NCI-H1417 treated with DMSO at 0.1 percent for 48 hours (cell line): ENCODE measurements around the gene PHLPP1.

Experiments used
- DNase-seq: peaks from one replicate; lab custom pipeline; 2025; lab: John Stamatoyannopoulos, UW

Gene PHLPP1

DNA sequence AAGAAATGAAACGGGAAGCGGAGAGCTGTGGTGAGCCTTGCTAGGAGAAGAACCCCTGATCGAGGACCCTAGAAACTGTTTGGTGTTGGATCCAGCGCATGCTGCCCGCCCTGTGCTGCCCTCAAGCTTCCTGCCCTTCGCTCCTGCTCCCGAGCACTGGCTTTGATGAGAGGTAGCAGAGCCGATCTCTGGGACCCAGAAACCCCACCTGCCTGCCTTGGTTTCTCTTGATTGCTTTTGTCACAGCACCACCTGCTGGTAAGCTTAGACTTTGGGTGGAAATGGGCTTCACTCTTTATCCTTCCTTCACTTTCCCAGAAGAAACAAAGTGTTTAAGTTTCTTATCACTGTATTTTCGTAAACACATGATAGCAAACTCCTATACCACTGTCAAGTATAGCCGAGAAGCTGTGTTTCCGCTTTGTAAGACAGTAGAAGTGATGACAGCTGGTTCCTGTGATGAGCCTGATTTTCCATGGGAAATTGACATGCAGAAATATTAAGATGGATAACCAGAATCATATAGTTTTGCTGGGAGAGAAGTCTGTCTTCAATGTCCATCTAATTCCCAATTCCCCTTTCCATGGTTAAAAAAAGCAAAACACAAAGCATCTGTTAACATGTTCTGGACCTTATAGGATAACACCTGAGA lies 267.4 kb downstream of the PHLPP1 start:
- DNase-seq = peak; percentile 18

DNA sequence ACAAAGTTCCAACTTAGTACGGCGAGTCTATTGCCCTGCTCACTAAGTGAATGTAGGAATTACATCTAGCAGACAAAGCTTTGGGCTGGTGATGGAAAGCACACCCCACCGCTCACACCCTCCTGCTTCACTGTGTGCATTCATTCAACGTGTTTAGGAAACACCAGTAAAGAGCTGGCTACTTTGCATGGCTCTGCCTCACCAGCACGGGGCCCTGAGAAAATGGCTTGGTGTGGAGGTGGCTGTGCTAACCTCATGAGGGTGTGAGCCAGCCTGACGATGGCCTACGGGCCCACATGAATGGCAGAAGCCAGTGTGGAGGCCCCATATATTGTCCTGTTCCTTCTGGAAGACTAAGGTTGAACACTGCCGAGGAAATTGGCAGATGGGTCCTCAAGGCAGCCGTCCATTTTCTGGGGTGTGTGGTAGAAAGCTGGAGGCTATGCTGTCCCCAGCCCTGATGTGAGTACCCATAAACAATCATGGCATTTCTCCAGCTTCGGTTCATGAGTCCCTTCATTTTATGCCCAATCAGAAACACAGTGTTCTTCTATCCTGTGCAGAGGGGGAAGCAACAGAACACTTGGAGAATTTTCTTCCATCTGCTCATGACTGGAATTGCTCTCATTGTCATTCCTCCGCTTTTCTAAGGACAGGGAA lies 269.4 kb downstream of the PHLPP1 start:
- DNase-seq = no peak

DNA sequence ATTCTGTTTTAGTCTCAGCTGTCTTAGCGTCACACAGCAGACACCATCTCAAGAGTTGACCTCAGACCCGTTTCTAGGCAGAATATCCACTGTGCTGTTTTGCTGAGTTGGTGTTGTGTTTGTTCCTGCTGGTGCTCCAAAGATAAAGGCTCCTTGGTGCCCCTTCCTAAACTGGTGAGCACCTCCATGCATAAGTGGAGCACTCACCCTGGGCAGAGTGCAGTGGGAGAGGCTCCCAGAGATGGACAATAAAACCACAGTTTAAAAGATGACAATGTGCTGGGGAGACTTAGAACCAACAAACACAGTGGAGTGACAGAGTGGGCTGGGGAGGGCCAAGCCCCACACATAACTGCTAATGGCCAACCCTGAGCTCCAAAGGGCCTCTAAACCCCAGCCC lies 271.1 kb downstream of the PHLPP1 start:
- no peak for DNase-seq

DNA sequence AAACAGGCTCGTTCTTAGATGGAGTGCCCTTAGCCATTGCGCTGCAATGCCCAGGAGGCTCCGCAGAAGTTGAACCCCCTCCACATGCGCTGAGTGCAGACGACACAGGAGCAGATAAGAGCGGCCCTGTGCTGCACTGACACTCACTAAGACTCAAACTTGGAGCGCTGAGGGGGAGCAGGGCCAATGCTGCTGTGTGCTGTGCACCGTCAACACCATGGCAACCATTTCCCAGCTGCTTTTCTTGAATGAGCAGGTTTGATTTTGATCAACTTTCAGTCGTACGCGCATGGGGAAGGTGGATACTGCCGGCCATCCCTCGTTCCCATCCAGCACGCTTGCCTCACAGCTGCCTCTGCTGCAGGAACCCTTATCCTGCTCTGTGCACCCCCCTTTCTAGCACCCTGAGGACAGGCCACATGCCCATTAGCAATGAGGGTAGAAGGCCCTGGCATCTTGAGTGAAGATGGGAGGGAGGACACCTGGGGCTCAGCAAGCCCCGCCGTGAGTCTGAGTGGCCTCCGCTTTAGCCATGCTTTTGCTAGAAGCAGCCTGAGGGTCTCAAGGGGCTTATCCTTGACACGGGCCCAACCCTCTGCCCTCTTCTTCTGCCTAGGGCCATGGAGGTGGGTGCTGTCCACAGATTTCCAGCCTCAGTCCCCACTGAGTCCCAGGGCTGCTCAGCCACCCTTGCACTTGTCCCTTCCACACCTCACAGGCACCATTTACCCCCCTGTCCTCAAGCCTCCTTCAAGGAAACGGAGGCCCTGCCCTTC lies 271.9 kb downstream of the PHLPP1 start:
- no peak for DNase-seq

DNA sequence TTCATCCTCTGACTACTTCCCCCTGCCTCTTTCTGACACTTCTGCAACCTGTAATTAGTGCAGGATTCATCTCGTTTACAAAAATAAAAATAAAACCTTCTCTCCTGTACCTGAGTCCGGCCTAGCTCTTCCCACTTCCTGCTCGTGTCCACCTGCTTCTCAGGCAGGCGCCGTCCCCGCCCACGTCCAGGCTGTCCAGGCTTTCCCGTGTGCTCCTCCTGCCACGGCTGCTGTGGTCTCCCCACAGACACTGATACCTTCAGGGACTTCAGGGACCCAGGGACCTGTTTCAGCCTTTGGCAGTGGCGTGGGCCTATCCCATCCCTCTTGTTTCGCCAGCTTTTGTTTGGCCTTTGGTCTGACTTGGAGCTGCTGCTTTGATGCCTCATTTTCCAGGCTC lies 272.5 kb downstream of the PHLPP1 start:
- no peak for DNase-seq

DNA sequence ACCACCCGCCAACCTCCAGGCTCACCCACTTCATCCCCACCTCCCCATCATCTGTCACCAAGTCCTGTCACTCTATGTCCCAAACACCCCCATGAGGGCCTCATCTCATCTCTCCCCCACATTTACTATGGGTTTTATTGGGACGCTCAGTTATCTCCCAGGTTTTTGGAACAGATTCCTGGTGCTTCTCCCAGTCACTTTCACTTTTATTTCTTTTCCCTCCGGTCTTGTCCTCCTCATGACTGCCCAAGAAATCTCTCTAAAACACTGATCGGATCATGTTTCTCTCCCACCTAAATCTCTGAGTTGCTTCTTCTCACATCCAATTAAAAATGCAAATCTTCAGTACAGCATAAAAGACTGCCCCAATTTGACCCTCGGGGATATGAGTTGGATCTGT lies 273.1 kb downstream of the PHLPP1 start:
- no peak for DNase-seq

DNA sequence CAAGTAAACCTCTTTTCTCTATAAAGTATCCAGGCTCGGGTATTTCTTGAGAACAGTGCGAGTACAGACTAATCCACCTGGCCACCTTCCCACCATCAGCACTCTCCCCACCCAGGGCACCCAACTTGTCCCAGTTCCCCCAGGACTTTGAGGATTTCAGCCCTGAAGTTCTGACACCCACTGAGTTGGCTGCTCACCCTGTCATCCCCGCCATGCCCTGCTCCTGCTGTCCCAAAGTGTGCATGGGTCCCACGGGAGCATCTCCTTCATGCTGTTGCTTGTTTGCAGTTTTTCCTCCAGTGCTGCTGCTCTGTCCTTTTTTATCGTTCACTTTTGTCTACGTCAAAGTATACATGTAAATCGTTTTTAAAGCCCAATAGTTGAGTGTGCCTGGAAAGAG lies 273.9 kb downstream of the PHLPP1 start:
- no peak for DNase-seq

DNA sequence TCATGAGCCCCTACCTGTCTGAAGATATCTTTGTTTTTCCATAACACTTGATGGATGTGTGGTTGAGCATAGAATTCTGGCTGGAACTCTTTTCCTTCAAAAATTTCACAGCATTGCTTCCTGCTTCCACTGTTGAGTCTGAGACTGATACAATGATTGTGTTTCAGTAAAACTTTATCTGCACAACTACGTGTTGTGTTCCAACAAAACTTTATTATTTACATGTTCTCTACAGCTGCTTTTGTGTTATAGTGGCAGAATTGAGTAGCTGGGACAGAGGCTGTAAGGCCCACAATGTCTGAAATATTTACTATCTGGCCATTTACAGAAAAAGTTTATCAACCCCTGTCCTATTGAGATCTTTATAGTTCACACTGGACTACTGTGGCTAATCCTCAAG lies 275.3 kb downstream of the PHLPP1 start:
- no peak for DNase-seq

DNA sequence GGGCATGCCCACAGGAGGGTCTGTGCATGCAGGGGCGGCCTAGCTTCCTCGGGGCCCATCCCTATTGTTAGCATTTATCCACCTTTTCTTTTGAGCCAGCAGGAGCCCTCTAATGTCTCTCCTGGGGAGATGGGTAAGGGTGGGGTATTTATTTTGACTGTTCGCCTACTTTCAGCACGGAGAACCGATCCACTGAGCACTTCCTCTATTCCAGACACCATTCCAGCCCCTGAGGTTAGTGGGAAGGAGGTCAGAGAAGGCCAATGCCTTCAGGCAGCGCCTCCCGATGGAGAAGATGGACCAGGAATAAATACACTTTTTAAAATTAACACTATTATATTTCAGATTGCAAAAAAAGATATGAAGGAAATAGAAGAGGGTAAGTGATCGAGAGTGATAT lies 276.0 kb downstream of the PHLPP1 start:
- DNase-seq = no peak

DNA sequence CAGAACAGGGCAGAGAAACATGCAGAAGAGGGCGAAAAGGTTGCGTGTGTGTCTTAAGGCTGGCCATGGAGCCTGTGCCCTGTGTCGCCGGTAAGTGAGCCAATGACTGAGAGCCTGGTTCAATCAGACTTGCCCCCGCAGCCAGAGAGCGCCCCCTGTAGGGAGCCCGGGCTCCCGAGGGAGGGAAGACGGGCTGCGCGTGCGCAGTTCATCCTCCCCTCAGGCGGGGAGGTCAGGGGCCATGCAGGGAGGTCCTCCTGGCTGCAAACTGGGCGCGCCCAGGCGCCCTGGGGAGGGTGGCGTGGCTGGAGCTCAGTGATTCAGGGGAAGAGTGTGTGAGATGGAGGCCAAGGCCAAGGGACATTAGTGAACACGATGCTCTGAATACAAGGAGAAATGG lies 276.6 kb downstream of the PHLPP1 start:
- no peak for DNase-seq

DNA sequence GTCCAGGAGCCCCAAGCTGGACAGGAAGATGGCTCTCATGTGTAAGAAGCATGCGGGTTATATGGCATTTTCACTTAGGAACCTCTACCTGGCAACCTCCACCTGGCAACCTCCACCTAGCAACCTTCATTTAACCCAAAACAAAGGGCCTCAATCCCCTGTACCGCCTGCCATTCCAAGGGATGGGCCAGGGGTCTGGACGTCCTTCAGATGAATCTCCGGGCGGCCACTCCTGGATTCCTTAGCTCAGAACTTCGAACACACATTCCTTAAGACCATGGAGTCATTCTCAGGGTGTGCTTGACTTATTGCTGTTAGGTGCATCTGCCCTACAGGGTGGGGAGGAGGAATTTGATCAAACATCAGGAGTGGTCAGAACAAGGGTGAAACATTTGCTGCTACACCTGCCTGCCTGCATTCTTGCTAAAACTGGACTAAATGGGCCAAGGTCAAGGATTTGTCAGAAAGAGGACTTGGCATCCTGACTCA lies 277.6 kb downstream of the PHLPP1 start:
- DNase-seq = no peak

DNA sequence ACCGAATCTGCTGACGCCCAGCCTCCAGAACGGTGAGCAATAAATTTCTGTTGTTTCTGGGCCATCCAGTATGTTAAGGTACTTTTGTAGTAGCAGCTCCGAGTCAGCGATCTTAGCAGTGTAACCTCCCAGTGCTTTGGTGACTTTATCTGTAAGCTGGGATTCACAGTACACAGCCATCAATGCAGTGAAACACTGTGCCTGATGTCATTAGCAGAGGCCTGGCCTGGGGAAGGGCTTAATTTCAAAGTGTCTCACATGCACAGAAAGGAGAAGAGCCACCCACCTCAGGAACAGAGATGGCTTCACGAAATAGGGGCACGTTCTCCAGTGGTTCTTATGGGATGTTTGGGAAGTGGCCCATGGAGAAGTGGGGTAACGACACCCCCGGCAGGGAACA lies 281.2 kb downstream of the PHLPP1 start:
- no peak for DNase-seq

DNA sequence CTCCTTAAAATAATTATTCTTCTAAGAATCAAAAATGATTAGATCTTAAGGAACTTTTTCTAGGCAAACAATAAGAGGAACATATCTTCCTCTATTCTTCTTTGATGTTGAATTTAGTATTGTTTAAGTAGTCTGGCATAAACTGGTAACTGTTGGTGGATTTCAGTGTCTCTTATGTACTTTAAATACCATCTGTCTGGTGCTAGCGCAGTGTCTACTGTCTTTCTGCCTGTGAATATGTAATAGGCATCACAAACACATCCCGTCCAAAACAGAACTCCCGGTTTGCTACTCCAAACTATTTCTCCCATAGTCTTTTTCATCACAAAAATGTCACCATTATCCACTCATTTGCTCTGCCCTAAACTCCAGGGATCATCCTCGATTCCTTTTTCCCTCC lies 281.7 kb downstream of the PHLPP1 start:
- DNase-seq = no peak

DNA sequence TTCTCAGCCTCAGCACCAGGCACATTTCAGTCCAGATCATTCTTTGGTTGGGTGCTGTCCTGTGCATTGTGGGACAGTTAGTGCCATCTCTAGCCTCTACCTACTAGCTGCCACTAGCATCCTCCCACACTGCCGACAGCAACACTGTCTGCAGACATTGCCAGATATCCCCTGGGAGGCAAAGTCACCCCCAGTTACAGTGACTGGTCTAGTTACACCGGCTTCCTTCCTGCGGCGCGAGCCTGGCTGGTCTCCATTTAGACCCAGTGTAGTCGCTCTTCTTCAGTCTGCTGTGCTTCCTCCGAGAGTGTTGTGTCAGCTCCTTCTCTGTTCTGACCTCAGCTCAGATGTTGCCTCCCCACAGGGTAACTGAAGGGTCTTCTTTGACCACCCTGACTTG lies 283.1 kb downstream of the PHLPP1 start:
- no peak for DNase-seq

DNA sequence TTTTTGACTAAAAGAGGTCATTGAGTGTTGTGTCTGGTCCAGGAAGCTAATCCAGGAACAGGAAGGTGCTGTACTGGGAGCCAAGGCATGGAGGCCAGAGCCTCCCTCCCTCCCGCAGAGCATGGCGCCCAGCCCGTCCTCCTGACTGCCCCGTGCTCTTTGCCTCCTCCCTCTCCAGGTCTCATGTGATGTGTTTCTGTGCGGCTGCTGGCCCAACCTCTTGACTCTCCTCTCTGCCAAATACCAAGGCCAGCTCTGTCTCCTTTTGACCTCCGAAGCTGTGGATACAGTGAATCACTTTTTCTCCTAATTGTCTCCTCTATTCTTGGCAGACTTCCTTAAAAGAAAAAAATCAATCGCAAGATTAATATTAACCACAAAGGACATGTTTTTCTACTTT lies 284.1 kb downstream of the PHLPP1 start:
- DNase-seq = no peak

DNA sequence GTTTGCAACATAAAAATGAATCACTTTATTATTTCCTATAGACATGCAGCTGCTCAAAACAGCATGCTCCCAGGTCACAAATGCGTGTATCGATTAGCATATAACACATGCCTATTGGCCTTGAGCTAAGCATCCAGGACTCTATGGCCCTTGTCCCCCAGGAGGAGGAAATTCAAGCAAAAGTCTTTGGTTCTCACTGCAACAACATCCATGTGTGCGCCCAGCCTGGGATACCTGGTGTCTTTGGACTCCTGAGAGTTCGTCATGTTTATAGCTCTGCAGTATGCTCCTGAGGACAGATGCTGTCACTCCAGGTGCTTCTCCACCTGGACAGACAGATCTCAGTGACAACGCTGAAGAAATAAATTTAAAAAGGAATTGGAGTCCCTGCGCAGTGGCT lies 284.6 kb downstream of the PHLPP1 start:
- no peak for DNase-seq

DNA sequence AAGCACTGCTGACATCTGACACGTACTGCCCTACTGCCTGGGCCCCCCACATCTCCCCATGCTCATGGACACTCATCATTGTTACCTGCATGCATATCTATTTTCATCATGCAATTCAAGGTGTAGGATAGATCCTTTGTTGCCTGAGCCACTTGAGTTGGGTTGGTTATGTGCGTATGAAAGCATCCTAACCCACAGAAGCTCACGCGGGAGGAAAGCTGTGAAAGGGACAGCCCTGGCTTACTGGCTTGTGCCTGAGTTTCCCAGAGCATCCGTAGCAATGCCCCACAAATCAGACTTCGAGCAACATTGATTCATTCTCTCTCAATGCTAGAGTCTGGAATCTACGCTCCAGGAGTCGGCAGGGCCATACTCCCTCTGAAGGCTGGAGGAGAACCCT lies 285.5 kb downstream of the PHLPP1 start:
- no peak for DNase-seq

DNA sequence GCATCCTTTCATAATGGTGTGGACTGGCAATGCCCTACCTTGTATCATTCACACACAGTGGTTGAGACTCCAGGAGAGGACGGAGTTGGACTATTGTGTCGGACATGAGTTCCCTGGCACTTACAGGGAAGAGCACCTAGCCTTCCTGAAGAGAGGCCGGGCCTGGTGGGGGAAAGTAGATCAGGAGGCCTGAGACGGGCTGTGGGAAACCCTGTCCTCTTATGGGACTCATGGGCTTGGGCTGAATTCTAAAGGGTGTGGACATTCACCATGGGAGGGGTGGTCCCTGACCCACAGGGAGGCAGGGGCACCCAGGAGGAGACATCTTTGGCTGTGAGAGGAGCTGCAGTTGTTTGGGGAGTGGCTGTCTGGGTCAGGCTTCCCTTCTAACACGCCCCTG lies 286.5 kb downstream of the PHLPP1 start:
- DNase-seq = no peak

DNA sequence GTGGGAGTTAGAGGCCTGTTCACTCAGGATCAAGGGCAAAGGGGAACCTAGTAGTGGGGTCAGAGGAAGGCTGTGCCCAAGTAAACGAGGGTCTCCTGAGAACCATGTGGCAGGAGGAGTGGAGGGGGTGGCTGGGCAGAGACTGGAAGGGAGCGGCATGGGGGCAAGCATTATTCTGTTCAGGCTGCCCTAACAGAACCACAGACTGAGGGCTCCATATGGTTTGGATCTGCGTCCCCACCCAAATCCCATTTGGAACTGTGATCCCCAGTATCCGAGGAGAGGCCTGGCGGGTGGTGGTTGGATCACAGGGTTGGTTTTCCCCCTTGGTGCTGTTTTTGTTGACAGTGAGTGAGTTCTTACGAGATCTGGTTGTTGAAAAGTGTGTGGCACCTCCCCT lies 287.0 kb downstream of the PHLPP1 start:
- no peak for DNase-seq

DNA sequence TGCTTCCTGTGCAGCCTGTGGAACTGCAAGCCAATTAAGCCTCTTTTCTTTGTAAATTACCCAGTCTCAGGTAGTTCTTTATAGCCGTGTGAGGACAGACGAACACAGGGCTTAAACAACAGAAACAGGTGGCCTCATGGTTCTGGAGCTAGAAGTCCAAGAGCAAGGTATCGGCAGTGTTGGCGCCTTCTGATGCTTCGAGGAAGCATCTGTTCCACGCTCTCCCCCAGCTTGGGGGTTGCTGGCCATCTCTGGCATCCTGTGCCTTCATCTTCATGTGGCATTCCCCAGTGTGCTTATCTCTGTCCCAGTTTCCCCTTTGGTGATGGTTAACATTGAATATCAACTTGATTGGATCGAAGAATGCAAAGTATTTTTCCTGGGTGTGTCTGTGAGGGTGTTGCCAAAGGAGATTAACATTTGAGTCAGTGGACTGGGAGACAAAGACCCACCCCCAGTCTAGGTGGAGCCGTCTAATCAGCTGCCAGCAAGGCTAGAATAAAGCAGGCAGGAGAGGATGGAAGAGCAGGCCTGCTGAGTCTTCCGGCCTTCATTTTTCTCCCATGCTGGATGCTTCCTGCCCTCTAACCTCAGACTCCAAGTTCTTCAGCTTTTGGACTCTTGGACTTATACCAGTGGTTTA lies 287.6 kb downstream of the PHLPP1 start:
- no peak for DNase-seq

DNA sequence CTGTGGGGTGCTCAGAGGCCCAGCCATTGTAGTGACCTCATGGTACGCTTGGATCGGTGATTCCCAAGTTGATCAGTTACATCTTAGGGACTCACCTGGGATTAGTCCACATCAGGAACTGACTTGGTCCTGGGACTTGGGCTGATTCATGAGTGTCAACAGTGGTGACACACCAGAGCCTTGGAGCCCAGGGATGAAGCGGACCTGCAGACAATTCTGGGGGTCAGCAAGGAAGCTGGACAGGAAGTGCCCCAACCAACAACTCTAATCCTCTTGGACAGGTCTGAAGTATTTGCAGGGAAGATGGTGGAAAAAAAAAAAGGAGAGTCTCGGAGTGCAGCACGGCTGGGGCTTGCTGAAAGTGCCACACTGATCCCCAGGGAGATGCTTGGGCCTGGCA lies 288.6 kb downstream of the PHLPP1 start:
- DNase-seq = no peak

DNA sequence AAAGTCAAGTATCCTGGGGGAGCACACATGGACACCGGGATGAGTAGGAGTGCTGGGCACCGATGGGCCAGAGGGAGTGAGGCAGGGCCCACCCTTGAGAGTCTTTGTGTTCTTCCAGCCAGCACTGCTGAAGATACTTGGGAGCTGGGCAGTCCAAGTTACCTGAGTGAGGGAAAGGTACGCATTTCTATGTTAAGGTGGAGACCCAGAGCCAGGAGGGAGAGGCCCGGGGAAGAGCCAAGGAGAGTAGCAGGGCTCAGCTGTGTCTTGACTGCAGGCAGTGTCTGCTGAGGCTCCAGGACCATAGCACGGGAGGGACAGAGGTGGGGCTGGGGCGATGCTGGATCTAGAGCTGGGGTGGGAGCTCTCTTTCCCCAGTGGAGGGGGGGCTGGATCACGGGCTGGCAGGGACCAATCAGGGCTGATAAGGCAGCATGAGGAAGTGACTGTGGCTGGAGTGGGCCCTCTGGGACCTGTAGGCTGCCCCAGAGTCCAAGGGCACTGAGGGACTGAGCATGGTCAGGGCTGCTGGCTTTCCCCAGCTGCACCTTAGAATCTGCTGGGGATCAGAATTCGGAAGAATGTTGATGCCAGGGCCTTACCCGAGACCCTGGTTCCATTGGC lies 289.2 kb downstream of the PHLPP1 start:
- no peak for DNase-seq
